ENCODE results near the gene DYNC1LI1. TPM values are rescaled to one million over a fixed set of nuclear protein-coding genes. Genes with fewer than 3 reads are reported as not detected.
A peak's percentile ranks its signal among the peaks of the same experiment; 100 is the strongest.

Gene DYNC1LI1
- total RNA-seq, 1 experiment from 2014 or later = 30.1 TPM

DNA sequence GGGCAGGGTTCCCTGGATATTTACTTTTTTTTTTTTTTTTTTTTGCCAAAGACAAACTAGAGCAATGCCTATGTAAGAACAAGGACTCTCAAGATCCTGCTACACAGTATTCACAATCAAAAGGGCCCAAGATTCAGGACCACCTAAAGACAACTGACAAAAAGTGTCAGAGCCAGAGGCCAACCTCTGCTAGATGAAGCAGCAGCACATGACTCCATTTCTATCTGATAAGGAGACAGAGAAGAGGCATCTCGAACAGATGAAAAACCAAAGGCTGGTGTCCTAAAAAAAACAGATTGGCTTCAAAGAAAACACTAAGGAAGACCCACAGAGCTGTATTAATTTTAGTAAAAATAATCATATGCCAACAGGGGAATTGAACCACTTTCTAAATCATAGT is 88.0 kb downstream of the DYNC1LI1 start:
- H3K4me1 ChIP-seq (replicated peaks; ENCODE audit: insufficient read depth) = no peaks in the 10 kb centered on the region; the same call in 1 of the 2 replicates

DNA sequence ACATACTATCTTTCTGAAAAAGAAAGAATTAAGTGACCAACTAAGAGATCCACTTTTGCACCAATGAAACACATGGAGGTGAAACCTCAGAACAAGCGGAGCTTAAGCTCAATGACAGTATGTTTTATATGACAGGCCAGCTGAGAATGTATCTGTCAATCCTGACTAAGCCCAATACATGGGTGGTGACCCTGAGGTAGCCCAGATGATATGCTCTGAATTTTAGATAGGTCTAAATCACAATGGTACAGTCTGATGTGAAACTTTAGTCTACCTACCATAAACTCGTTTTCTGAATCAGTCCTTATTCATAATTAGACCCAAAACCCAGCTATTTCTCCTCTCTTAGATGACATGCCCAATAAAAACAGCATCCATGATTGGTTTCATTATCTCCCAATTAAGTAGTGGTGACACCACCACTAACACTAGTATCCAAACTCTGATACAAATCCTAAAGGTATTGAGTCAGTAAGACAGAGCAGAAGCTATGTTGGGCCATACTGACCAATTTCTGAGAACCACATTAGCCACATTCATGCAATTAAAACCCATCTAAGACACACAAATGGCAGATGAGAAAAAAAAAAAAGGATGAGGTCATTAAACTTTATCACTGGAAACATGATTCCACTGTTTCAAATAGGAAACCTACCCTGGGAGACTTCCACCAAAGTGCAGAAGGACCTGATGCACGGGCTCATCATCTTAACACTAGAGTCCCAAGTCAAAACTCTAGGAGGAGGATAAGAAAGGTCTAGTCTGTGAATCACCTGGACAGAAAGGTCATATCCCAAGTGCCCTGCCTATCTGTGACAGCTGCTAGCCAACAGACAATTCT is 88.6 kb downstream of the DYNC1LI1 start:
- no peaks in the 10 kb centered on the region for H3K27me3 ChIP-seq (ENCODE audit: insufficient read depth, low read depth)
- no peak for DNase-seq
- H3K4me2 ChIP-seq = no peak overlapping the region
- no peaks in the 10 kb centered on the region for H3F3A ChIP-seq (ENCODE audit: insufficient read depth, low read depth)
- TSS peak; percentile 20 for BruUV-seq (replicated peaks)
- no peaks in the 10 kb centered on the region for H3K9me2 ChIP-seq (ENCODE audit: insufficient read depth)
- intact Hi-C loops (cut with micrococcal nuclease; ENCODE audit: unreplicated experiment) = no loop called here
- H3K4me1 ChIP-seq (replicated peaks; ENCODE audit: insufficient read depth) = no peaks in the 10 kb centered on the region; the same call in 1 of the 2 replicates
- H3K36me3 ChIP-seq (ENCODE audit: low read depth) = no peaks in the 10 kb centered on the region
- ChIA-PET CTCF (no interaction called here), POLR2A (ENCODE audit: unreplicated experiment) (interaction anchor here (0.6 to 0.8 kb wide), 2 partner anchors 107 to 115 kb away, joined by 7 to 9 read pairs; no protein-coding TSS in a partner anchor)
- H3K9me3 ChIP-seq (ENCODE audit: insufficient read depth, low read depth) = no peaks in the 10 kb centered on the region
- TF ChIP-seq, protein P1, sequence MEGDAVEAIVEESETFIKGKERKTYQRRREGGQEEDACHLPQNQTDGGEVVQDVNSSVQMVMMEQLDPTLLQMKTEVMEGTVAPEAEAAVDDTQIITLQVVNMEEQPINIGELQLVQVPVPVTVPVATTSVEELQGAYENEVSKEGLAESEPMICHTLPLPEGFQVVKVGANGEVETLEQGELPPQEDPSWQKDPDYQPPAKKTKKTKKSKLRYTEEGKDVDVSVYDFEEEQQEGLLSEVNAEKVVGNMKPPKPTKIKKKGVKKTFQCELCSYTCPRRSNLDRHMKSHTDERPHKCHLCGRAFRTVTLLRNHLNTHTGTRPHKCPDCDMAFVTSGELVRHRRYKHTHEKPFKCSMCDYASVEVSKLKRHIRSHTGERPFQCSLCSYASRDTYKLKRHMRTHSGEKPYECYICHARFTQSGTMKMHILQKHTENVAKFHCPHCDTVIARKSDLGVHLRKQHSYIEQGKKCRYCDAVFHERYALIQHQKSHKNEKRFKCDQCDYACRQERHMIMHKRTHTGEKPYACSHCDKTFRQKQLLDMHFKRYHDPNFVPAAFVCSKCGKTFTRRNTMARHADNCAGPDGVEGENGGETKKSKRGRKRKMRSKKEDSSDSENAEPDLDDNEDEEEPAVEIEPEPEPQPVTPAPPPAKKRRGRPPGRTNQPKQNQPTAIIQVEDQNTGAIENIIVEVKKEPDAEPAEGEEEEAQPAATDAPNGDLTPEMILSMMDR (conservative IDR thresholded peaks at IDR 0.05) = no peak
- H3K27ac ChIP-seq = no peak overlapping the region
- no peaks in the 10 kb centered on the region for H3K79me2 ChIP-seq (ENCODE audit: low read depth)
- H2AFZ ChIP-seq = no peak overlapping the region
- H4K20me1 ChIP-seq (ENCODE audit: insufficient read depth) = no peaks in the 10 kb centered on the region
- H3K4me3 ChIP-seq = no peak overlapping the region

More for the DNA sequence above, 88.0 kb downstream of the DYNC1LI1 start:
- no peak for DNase-seq
- Histone ChIP-seq H3K4me3 (no peak overlapping the region), H3K79me2 (ENCODE audit: low read depth) (no peaks in the 10 kb centered on the region), H3K36me3 (ENCODE audit: low read depth) (no peaks in the 10 kb centered on the region), H3K27ac (no peak overlapping the region), H3F3A (ENCODE audit: insufficient read depth, low read depth) (no peaks in the 10 kb centered on the region), H2AFZ (no peak overlapping the region), H4K20me1 (ENCODE audit: insufficient read depth) (no peaks in the 10 kb centered on the region), H3K27me3 (ENCODE audit: insufficient read depth, low read depth) (no peaks in the 10 kb centered on the region), H3K4me2 (no peak overlapping the region), H3K9me3 (ENCODE audit: insufficient read depth, low read depth) (no peaks in the 10 kb centered on the region), H3K9me2 (ENCODE audit: insufficient read depth) (no peaks in the 10 kb centered on the region)
- intact Hi-C loops (cut with micrococcal nuclease; ENCODE audit: unreplicated experiment) = no loop called here
- ChIA-PET CTCF (no interaction called here), POLR2A (ENCODE audit: unreplicated experiment) (interaction anchor here (0.8 kb wide), 1 partner anchor 116 kb away, joined by 9 read pairs; no protein-coding TSS in a partner anchor)
- TF ChIP-seq EZH2 (IDR thresholded peaks at IDR 0.05; ENCODE audit: low read depth) = no peak
- TF ChIP-seq, protein P1 (conservative IDR thresholded peaks at IDR 0.05) = no peak
- BruUV-seq (replicated peaks) = no TSS peak

DNA sequence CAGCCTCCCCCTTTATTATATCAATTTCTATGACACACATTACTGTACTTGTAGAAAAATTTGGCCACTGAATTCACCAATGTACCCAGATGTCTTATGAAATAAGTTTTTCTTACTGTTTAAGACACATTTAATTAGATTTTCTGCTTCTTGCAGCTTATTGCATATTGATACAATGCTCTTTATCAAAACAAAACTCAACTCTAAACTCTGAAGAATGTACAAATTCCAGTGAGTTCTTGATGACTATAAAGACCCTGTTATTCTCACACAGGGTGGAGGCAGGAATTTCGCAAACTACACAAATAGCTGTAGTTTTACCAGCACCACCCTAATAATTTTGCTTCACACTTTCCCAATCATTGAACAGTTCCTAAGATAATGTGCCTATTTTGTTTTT is 90.1 kb downstream of the DYNC1LI1 start:
- Histone ChIP-seq H3K27me3 (ENCODE audit: insufficient read depth, low read depth) (no peaks in the 10 kb centered on the region), H3K4me2 (no peak overlapping the region), H3K4me1 (replicated peaks; ENCODE audit: insufficient read depth) (no peaks in the 10 kb centered on the region; the same call in 1 of the 2 replicates), H3K4me3 (no peak overlapping the region), H3K9me2 (ENCODE audit: insufficient read depth) (no peaks in the 10 kb centered on the region), H4K20me1 (ENCODE audit: insufficient read depth) (no peaks in the 10 kb centered on the region), H3K36me3 (ENCODE audit: low read depth) (no peaks in the 10 kb centered on the region), H3K79me2 (ENCODE audit: low read depth) (no peaks in the 10 kb centered on the region), H3F3A (ENCODE audit: insufficient read depth, low read depth) (no peaks in the 10 kb centered on the region), H3K27ac (no peak overlapping the region), H2AFZ (no peak overlapping the region), H3K9me3 (ENCODE audit: insufficient read depth, low read depth) (no peaks in the 10 kb centered on the region)
- no peak for DNase-seq
- ChIA-PET CTCF (no interaction called here), POLR2A (ENCODE audit: unreplicated experiment) (no interaction called here)
- intact Hi-C loops (cut with micrococcal nuclease; ENCODE audit: unreplicated experiment) = no loop called here
- no peak for TF ChIP-seq EZH2 (IDR thresholded peaks at IDR 0.05; ENCODE audit: low read depth)
- TF ChIP-seq, protein P1 (conservative IDR thresholded peaks at IDR 0.05) = no peak
- no TSS peak for BruUV-seq (replicated peaks)

Small RNA genes within 50 kb of the gene (microRNA-seq; reads per million reads assigned to microRNA genes)
- gene MIR548AY (ENCODE audit: borderline number of aligned reads, borderline replicate concordance) = not detected

Other genes with a start within 250 kb of the DYNC1LI1 start
- gene CMTM7, start 179.0 kb downstream of the DYNC1LI1 start, total RNA-seq (2021) = 37.1 and 51.6 TPM in 2 replicates
- 61.0 and 69.4 TPM in 2 replicates for gene CMTM6, start 68.0 kb downstream of the DYNC1LI1 start, total RNA-seq (2021)
- 25.5 and 43.7 TPM in 2 replicates for gene CNOT10, start 114.3 kb upstream of the DYNC1LI1 start, total RNA-seq (2021)
- gene TRIM71, start 247.1 kb upstream of the DYNC1LI1 start, total RNA-seq (2021) = not detected in 2 replicates